Stimulated activated naive CD4-positive, alpha-beta T cell (primary cell): Measurements from ENCODE around the gene CHADL.
A peak's percentile ranks its signal among the peaks of the same experiment; 100 is the strongest.
"Not testable (repeated sequence)": the region's sequence is repeated elsewhere in the genome, so short reads cannot be mapped to it uniquely, and the experiment has no call there.

ENCODE experiments used
- DNase-seq, 6 experiments: peaks; one replicate each; lab custom pipeline; 2025; lab: John Stamatoyannopoulos, UW

Gene CHADL, protein sequence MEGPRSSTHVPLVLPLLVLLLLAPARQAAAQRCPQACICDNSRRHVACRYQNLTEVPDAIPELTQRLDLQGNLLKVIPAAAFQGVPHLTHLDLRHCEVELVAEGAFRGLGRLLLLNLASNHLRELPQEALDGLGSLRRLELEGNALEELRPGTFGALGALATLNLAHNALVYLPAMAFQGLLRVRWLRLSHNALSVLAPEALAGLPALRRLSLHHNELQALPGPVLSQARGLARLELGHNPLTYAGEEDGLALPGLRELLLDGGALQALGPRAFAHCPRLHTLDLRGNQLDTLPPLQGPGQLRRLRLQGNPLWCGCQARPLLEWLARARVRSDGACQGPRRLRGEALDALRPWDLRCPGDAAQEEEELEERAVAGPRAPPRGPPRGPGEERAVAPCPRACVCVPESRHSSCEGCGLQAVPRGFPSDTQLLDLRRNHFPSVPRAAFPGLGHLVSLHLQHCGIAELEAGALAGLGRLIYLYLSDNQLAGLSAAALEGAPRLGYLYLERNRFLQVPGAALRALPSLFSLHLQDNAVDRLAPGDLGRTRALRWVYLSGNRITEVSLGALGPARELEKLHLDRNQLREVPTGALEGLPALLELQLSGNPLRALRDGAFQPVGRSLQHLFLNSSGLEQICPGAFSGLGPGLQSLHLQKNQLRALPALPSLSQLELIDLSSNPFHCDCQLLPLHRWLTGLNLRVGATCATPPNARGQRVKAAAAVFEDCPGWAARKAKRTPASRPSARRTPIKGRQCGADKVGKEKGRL

DNA sequence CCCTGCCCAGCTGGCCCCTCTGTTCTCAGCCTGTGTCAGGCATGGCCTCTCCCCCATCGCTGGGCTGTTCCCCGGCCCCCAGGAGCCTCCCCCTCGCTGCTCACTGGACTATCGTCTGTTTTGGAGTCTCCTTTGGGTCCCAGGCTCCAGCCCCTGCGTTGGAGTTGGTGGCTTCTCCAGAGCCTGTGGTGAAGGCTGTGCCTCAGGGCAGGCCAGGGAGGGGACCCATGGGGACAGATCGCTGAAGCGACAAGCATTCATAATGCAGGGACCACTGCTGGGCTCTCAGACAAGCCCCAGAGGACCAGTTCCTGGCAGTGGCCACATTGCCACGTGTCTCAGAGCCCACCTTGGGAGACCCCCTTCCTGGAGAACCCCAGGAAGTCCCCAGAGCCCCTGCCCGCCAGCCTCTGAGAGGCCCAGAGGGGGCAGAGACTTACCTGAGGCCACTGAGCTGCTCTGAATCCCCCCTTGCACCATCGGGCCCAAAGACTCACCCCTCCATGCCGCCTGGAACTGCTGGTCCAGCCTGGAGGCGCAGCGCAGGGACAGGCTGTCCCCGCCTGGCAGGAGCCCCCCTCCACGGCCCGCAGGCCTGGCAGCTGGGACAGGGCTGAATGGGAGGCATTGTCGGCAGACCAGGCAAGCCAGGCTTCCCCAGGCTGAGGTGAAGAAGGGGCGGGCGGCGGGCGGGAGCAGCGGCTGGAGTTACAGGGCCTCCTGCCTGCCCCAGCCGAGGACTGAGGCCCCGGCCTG lies at the start of gene CHADL:
CHADL (minus strand) TSS at position 555 of the 756 bp plus-strand sequence; CDS start at position 505, 50 bp downstream.
- DNase-seq: no peak

DNA sequence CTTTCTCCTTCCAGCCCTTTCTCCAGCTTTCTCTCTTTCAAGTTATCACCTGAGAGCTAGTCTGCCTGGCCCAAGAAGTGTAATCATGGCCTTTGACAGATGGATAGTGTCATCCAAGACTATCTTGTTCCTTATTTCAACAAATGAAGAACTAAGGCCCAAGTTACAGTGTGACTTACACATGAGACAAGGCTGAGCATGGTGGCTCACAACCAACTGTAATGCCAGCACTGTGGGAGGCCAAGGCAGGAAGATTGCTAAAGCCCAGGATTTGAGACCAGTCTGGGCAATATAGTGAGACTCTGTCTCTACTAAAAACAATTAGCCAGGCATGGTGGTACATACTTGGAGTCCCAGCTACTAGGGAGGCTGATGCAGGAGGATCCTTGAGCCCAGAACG lies 48.9 kb upstream of the CHADL start:
- DNase-seq: no peak

DNA sequence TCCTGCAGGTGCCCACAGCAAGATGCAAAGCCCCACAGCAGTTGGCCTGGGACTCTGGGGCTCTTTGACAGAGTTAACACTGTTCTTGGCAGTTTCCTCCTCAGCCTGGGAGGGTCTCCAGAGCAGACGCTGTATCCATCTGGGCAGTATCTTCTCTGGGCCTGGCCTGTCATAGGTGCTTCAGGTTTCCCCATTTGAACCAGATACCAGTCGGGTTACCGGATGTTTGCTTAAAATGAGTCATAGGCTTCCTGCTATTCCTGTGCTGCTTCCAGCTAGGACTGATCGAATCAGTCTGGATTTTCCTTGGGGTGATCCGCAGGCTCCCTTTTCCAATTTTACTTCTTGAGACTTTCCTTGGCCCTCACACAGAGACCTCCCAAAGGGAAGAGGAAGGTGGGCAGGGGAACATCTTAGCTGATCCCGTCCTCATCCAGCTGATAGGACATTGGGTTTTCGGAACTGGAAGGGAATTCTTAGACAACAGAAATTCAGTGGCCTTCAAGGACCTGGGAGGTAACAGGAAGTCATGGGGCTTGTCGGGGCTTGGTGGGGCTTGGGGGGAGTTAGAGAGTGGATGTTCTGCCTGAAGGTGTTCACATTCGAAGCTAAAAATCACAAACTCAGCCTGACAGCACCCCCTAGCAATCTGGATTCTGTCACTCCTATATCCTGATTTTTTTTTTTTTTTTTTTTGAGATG lies 47.7 kb upstream of the CHADL start:
- DNase-seq: no peak

DNA sequence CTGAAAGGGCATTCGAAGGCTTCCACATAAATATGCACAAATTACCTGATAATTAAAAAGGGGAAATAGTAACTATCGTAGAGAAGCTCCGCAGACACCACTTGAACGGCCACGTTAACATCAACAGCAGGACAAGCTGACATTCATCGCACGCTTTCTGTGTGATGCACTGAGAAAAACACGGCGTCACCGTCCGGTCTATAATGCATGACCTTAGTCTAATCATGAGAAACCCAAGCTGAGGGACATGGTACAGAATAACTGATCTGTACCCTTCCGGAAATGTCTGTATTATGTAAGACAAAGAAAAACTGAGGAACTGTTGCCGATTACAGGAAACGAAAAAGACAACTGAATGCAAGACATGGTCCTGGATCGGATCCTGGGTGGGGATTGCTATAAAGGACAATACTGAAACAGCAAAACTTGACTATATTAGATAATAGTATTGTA lies 45.9 kb upstream of the CHADL start:
- DNase-seq: peak in 4 of 6 experiments; percentile 52 to 77 (median 66)

DNA sequence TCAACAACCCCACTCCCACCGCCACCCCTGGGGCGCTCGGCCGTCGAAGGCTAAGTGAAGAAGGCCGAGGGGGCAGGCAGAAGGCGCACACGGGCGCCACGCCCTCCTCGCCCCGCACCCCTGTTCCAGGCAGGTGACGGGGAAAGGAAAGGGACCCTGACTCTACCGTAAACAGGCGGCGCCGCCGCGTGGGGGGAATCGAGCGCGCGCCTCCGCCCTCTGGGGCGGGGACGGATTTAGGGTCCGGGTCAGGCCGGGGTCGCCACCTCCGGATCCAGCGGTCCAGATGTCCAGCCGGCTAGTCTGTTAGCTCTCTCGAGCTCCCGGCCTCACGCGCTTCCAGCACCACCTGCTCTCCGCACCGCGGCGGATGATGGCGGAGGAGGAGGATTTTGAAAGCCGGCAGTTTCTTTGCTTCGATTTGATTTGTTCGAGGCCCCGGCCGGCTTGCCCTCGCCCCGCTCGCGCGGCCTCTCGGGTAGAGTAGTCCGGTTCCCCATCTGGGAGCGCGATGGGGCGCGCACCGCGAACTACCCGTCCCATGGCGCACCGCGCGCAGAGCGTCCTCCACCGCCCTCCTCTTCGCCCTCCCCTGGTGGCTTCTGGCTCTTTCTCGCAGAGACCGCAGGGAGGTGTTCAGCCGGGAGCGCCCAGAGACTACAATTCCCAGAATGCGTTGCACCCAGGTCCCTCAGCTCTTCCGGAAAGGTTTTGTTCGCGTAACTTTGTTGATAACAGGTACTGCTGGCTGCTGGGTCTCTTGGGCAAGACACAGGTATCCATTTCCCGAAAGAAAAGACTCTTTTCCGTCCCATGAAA lies 45.3 kb upstream of the CHADL start, which contains the start of gene RANGAP1:
RANGAP1 (minus strand) TSS at position 368 of the 819 bp plus-strand sequence. CDS start 5,143 bp downstream, outside the sequence.
- DNase-seq: peak; percentile 93 to 99 (median 98)

DNA sequence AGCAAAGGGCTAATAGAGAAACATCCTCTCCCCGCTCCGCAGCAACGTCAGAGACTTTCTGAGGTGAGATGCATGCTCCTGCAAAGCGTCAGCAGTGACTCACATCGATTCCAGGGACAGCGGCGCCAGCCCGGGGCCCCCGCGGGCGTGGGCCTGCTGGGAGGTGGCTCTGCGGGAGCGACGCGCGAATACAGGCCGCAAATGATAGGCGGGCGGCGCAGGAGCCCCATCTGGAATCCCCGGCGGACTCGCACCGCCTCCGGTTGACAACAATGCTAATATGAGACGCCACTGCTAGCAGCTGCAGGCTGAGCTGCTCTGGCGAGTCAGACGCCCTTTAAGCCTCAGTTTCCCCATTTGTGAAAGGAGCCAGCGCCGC lies 44.7 kb upstream of the CHADL start:
- peak; percentile 62 to 77 (median 74) for DNase-seq

DNA sequence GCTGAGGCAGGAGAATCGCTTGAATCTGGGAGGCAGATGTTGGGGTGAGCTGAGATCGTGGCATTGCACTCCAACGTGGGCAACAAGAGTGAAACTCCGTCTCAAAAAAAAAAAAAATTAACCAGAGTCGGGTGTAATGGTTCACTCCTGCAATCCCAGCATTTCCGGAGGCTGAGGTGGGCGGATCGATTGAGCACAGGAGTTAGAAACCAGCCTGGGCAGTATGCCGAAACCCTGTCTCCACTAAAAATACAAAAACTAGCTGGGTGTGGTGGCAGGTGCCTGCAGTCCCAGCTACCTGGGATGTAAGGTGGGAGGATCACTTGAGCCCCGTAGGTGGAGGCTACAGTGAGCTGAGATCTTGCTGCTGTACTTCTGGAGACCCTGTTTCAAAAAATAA lies 43.7 kb upstream of the CHADL start:
- no peak for DNase-seq

DNA sequence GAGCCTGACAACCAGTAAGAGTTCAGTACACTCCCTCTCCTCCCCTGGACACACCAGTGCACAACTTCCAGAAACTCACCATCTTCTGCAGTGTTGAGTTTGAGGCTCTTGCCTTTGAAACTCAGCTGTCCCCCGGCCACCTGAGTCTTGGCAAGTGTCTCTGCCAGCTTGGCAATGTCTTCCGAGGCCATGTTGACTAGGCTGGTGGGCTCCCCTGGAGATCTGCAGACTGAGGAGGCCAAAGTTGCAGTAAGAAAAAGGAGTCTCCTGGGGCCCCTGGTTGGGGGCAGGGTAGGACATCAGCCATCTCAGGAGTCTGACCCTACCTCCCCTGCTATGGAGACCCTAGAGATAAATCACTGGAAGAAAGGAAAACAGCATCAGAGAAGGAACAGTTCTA lies 40.1 kb upstream of the CHADL start:
- no peak for DNase-seq

DNA sequence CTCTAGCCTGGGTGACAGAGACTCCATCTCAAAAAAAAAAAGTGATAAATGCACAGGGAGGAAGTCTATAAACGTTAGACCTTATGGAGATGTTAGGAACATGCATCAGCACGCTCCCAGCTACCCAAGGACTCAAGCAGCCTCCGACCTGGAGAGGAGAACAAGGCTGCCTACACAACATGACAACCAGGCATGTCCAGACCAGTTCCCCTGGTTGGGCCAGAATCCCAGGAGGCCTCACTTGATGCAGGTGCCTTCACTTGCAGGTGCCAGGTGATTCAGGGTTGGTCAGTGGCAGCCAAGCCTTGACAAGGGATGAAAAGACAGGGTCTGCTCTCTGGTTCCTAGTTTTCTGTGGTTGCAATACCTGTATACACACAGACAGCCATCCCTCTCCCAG lies 39.3 kb upstream of the CHADL start:
- DNase-seq: no peak

DNA sequence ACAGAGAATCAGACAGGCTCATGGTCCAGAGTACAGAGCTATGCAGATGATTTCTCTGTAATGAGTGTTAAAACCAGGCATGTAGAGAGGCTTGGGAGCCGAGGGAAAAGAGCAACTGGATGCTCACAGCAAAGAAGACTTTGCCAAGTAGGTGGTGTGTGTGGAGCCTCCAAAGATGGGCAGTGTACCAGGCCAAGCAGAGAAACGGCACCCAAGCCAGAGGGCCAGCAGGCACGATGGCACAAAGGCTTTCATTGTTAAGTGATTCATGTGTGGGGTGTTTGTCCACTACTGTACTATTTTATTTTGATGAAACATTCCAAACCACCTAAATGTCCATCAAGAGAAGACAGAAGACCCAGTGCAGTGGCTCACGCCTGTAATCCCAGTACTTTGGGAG lies 34.1 kb upstream of the CHADL start:
- DNase-seq: no peak

DNA sequence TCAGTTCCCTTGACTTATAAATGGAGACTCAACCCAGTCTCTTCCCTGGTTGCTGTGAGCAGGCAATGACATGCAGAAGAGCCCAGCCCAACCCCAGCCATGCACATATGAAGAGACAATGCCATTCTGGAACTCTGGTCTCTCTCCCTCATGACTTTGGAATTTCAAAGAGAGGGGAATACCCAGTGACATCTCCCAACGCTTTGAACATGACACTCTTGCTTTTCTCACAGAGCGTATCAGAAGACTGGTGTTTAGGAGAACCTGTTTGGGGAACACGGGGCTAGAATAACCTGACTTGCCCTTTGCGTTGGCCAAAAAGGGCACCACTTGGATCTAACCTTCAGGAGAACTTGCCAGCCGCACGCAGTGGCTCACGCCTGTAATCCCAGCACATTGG lies 32.4 kb upstream of the CHADL start:
- DNase-seq: no peak

DNA sequence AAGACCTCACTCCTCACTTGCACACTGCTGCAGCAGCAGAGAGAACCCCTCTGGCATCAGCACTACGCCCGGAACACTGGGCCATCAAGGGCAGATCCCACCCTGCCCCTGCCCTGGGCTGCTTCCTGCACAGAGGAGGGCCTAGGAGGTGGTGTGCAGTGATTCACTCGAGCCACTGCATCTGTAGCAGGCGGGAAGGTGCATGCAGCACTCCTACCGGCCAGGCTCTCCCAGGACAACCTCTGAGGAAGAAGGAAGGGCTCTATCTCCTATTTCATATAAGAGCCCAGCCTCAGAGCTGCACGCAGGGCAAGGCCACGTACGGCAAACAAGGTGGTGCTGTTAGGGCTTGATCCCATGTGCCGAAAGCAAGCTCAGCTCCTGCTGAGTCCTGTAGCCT lies 31.1 kb upstream of the CHADL start:
- DNase-seq: no peak

DNA sequence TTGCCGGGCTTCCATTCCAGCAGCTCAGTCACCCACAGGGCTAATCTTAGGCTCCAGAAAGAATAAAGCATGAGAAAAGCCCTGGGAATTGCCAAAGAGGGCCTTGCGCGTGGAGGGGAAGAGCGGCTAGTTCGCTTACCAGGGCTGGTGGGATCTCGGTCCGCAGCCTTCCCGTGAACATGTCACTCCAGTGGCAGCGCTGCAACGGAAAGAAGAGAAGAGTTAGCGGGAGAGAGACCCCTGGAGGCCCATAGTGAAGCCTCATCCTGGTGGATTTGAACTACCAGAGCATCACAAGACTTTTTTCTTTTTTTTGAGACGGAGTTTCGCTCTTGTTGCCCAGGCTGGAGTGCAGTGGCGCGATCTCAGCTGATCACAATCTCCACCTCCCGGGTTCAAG lies 27.2 kb upstream of the CHADL start:
- no peak for DNase-seq

DNA sequence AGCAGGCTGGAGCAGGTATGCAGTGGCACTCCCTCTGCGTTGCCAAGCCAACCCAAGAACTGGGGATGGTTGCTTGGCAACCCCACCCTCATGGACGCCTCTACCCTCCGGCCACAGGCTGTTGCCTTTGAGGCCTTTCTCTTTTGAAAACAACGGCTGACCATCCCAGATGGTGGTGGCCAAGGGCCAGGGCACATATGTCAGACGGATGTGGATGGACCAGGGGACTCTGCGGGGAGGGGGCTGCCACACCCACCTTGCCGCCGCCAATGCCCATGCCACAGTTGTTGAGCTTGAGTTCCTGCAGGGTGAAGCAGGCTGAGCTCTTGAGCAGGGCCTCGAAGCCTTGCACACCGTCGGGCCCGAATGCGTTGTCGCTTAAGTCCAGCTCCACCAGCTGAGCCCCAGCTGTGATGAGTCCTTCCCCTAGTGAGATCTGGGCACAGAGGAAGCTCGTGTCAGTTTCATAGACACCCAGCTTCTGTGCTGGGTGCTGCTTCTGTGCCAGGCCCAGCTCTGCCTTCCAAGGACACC lies 23.7 kb upstream of the CHADL start:
- DNase-seq: no peak

DNA sequence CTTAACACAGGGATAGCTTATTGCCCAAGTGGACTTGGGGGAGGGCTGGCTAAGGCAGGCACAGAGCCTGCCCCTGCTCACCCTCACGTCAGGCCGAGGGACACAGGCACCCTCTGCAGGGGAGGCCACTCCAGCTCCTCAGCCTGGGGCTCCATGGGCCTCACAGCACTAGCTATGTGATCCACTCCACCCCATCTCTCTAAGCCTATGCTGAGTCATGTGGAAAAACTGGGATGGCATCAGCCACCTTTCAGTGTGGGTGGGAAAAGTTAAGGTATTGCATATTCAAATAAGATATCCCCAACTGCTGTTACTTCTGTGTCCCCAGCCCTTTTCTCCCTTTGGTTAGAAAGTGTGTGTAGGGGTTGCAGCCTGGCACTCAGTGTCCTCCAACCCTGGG lies 23.0 kb upstream of the CHADL start:
- DNase-seq: no peak

DNA sequence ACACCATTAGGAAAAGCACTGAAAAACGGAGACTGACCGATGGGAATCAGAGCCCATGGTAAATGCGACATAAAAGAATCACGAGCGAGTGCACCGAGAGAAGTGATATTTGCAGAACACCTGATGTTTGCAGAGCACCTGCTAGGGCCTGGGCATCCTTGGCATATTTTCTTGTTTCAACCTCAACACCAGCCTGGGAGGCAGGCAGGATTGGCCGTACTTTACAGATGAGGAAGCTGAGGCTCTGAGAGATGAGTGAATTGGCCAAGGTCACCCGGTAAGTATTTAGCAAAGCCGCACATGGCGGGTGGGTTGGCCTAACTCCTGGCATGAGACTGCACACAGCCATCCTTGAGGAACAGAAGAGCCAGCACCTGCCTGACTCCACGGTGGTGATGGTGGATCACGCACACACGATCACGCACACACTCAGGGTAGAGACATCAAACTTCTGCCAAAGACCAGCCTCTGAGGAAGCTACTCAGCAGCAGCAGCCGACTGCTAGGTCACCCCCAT lies 21.6 kb upstream of the CHADL start:
- DNase-seq: no peak

DNA sequence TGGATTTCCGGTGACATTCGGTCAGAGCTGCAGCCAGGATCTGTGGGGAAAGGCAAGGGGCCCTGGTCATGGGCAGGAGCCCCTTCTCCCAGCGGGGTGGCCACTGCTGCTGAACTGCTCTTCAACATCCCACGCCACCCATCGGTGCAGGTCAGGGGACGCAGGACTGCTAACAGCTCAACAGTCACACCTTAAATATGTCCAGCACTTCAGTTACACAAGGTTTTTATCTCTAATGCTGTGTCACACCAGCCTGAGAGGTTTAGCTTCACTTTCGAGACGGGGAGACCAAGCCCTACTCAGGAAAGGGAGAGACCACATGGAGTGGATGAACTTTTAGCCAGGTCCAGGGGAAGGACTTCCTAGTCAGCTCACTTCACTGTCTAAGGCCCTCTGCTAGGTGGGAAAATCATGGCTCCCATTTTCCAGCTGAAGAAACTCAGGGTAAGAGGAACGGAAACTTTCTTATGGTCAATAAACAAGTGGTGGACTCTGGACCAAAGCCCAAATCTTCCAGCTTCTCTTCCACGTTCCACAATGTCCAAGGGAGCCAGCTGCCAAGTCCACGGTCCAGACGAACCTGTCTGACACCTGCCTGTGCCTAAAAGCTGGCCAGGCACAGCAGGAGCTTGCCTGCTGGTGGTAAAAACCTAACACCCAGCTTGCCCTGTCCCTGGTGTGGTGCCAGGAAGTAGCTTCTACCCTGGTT lies 21.0 kb upstream of the CHADL start:
- no peak for DNase-seq

DNA sequence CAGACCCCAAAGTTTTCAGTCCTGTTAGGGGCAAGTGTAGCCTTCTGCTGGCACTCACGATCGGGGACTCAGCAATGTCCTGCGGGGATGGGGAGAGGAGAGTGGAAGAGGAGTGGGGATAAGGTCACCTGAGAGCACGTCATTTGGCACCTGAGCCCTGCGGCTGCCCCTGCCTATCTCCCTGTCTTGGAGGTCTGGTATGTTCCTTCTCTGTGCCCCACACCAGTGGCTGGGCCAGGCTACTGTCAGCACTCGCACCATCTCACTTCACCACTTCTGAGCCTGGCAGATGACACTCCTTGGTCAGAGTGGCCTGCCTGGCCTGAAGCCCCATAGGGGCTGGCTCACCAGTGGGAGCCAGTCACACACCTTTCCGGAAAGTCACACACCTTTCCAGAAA lies 20.1 kb upstream of the CHADL start:
- DNase-seq: no peak

DNA sequence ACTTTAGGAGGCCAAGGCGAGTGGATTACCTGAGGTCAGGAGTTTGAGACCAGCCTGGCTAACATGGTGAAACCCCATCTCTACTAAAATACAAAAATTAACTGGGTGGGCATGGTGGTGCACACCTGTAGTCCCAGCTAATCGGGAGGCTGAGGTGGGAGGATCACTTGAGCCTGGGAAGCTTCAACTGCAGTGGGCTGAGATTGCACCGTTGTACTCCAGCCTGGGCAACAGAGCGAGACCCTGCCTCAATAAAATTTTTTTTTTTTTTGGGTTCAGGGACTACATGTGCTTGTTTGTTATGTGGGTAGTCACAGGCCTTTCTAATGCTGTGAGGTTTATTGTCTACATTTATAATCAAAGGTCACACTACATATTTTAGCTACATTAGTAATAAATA lies 19.0 kb upstream of the CHADL start:
- not testable (repeated sequence) for DNase-seq

DNA sequence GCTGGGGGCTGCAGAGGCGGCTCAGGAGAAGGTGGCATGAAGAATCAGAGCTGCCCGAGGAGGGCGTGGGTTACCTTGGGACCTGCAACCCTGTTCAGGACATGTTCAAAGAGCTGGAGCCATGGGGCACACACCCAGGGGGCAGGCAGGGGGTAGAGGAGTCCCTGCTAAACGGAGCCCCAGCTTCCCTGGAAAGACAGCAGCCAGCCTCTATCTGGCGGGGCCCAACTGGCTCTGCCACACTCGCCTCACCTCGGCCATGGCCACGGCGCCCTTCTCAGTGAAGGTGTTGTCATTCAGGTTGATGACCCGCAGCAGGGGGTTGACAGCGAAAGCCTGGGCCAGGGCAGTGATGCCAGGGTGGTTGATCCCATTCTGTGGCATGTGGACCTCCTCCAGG lies 17.0 kb upstream of the CHADL start:
- DNase-seq: no peak
